Activated CD8-positive, alpha-beta T cell treated with anti-CD3 and anti-CD28 coated beads, Interleukin-2, amount 10 ng/mL, durations not matched to agents 7 days and 5 days (primary cell): ENCODE data around the gene PHACTR3. TPM values are rescaled to one million over a fixed set of nuclear protein-coding genes. Genes with fewer than 3 reads are reported as not detected.
"Not testable (repeated sequence)": the region's sequence is repeated elsewhere in the genome, so short reads cannot be mapped to it uniquely, and the experiment has no call there.

Source experiments
- ATAC-seq: fragments of 150-1000 bp; cut with Tn5 transposase; one replicate; pipeline ENCODE4 v1.10.0; 2021; ENCODE audit warnings: moderate library complexity
- CTCF ChIA-PET: fragments of 350-600 bp; sonication (Branson Sonifier 250); formaldehyde crosslinking; loops from one replicate; lab custom pipeline; 2021; ENCODE audit warnings: antibody characterized with exemption; lab: Charles Lee
- POLR2A ChIA-PET: fragments of 350-600 bp; sonication (Branson Sonifier 250); formaldehyde crosslinking; loops from one replicate; lab custom pipeline; 2021; ENCODE audit warnings: antibody characterized with exemption; lab: Charles Lee
- DNase-seq: peaks from one replicate; pipeline ENCODE4 v3.0.0-alpha.2; 2020
- H3K27ac Mint-ChIP-seq: one replicate; pipeline ENCODE4 v1.8.0; 2021; ENCODE audit warnings: mild to moderate bottlenecking, mixed read lengths
- H3K27me3 Mint-ChIP-seq: one replicate; pipeline ENCODE4 v1.8.0; 2021; ENCODE audit warnings: low read depth, mixed read lengths
- H3K36me3 Mint-ChIP-seq: one replicate; pipeline ENCODE4 v1.8.0; 2021; ENCODE audit warnings: low read depth, mixed read lengths
- H3K4me1 Mint-ChIP-seq: one replicate; pipeline ENCODE4 v1.8.0; 2021; ENCODE audit warnings: low read depth, mixed read lengths
- H3K4me3 Mint-ChIP-seq: one replicate; pipeline ENCODE4 v1.8.0; 2021; ENCODE audit warnings: mild to moderate bottlenecking, mixed read lengths
- H3K9me3 Mint-ChIP-seq: one replicate; pipeline ENCODE4 v1.8.0; 2022; ENCODE audit warnings: mixed read lengths; ENCODE audit not compliant: insufficient read depth
- total RNA-seq, 2 experiments: library from RNA; stranded (reverse); gene quantifications; one replicate each; pipeline ENCODE4 v1.2.3, GENCODE V29; 2021

PHACTR3 gene
- total RNA-seq, 2 experiments from 2014 or later = not detected

DNA sequence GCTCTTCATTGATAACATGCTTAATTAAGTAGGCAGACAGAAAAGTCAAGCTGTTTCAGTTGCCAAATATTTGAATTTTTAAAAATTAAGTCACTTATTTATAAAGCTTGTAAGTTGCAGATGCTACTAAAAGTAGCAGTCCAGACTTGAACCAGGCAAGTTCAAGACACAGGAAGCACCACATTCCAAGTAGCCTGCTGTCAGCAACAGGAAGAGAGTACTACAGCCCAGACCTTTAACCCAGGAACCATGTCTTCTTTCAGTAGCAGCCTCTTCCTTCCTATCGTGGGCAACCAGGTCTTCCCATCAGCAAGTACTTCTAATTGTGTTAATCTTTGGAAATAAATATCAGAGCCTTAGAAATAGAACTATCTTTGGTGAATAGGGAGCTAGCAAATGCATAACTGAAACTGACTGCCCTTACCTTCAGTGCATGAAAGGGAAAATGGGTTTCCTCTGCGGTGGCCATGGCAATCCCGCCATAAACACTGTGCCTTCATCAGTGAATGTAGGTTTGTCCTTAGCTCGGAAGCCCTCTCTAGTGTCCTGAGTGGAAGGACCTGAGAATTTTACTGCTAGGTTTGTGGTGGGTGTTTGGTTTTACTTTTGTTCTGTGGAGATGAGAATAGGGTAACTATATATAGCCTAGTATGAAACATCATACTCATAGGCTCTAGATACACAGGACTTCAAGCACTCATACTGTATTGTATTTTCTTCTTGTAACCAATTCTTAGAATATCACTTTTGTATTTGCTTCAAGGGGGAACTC lies 233.5 kb downstream of the PHACTR3 start:
- Mint-ChIP-seq H3K27me3 (peaks cover 16% of the 10 kb centered on the region), H3K9me3 (no peaks in the 10 kb centered on the region), H3K4me3 (no peak overlapping the region), H3K4me1 (no peaks in the 10 kb centered on the region), H3K36me3 (no peaks in the 10 kb centered on the region), H3K27ac (no peak overlapping the region)
- ATAC-seq (no peak), DNase-seq (no peak)
- ChIA-PET CTCF (interaction anchor here (4.1 kb wide), 1 partner anchor 11 kb away, joined by 22 read pairs; no protein-coding TSS in a partner anchor), POLR2A (no interaction called here)

DNA sequence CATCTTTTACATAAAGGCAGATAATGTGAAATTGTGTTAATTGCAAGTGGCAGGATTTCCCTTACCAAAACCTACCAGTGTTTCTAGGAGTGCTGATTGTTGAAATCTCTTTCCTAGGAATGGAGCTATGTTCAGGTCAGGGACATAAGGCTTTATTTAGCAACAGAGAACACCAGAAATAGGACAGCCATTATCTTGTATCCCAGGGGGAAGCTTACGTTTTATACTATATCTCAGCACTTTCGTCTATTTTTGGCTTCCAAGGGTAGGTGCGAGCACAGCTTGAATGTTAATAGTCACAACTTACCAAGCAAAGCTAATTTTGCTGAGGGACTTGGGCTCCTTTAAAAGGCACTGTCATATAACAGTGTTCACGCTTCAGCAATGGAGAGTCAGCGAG lies 235.1 kb downstream of the PHACTR3 start:
- DNase-seq = no peak
- ChIA-PET POLR2A (no interaction called here), CTCF (interaction anchor here (0.7 to 4.1 kb wide), 2 partner anchors 10 to 1168 kb away, joined by 3 to 22 read pairs; no protein-coding TSS in a partner anchor)
- ATAC-seq = no peak
- H3K4me3 Mint-ChIP-seq = no peak overlapping the region
- no peaks in the 10 kb centered on the region for H3K36me3 Mint-ChIP-seq
- no peaks in the 10 kb centered on the region for H3K9me3 Mint-ChIP-seq
- peaks cover 17% of the 10 kb centered on the region for H3K27me3 Mint-ChIP-seq
- no peak overlapping the region for H3K27ac Mint-ChIP-seq
- no peaks in the 10 kb centered on the region for H3K4me1 Mint-ChIP-seq

DNA sequence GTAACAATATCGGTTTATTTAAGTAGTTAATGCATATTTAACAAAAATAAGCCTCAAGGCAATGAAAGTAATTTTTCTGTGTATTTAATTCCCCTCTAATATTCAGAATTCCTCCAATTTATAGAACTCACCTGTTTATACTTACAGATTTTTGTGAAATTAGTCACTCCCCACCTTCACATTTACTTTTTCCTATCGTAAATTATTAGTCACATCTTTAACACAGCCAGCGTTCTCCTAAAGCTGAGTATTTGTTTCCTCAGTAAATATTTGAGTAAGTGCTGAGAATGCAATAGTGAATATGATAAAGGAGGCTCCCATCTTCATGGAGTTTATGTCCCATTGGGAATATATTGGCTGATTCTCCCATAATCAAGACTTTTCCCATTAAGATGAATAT lies 241.1 kb downstream of the PHACTR3 start:
- ATAC-seq = no peak
- no peaks in the 10 kb centered on the region for H3K4me1 Mint-ChIP-seq
- H3K4me3 Mint-ChIP-seq = no peak overlapping the region
- H3K36me3 Mint-ChIP-seq = no peaks in the 10 kb centered on the region
- DNase-seq = no peak
- H3K9me3 Mint-ChIP-seq = no peaks in the 10 kb centered on the region
- ChIA-PET POLR2A (no interaction called here), CTCF (no interaction called here)
- H3K27ac Mint-ChIP-seq = no peak overlapping the region
- peaks cover 14% of the 10 kb centered on the region for H3K27me3 Mint-ChIP-seq

DNA sequence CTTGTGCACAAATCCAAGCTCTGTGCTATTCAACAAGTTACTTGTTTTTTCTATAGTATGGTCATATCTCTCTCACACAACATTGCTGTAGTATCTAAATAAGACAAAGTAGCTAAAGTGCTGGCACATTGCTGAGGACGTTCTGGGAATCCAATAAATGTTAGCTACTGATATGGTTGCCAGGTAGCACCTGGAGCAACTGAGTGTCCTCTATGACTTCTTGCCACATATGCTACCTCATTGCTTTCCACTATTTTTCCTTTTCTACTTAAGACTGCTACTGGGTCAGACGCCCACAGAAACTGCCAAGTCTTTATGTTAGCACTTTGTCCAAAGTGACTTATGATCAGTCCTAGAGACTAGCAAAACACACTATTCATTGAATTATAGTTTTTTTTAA lies 243.8 kb downstream of the PHACTR3 start:
- ChIA-PET CTCF (interaction anchor here (0.5 to 3.6 kb wide), 3 partner anchors 10 to 1341 kb away, joined by 3 to 22 read pairs (median 8); no protein-coding TSS in a partner anchor), POLR2A (no interaction called here)
- H3K27me3 Mint-ChIP-seq = peaks cover 9% of the 10 kb centered on the region
- DNase-seq = no peak
- H3K4me3 Mint-ChIP-seq = no peak overlapping the region
- ATAC-seq = no peak
- H3K9me3 Mint-ChIP-seq = no peaks in the 10 kb centered on the region
- H3K36me3 Mint-ChIP-seq = no peaks in the 10 kb centered on the region
- H3K4me1 Mint-ChIP-seq = no peaks in the 10 kb centered on the region
- no peak overlapping the region for H3K27ac Mint-ChIP-seq

DNA sequence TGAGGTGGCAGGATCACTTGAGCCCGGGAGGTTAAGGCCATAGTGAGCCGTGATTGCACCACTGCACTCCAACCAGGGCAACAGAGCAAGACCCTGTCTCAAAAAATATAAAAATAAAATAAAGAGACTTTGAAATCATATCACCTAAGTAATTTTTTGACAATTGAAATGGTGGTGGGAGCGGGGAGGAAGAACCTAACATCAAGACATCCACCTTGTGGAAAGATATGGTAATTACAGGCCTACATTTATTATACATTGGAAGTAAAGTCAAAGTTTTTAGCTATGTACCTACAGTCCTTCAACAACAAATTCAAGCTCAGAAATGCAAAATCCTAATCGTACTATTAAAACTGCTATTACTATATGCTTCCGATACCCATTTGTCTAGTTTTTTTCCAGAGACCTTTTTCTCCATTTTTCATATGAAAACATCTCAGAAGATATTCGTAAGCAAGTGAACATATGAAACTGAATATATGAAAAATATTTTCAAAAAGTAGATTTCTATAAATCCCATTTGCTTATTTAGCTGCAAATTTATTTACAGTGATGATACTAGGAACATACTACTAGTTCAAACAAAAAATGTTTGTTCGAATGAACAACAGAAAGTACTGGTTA lies 245.8 kb downstream of the PHACTR3 start:
- no peaks in the 10 kb centered on the region for H3K4me1 Mint-ChIP-seq
- H3K36me3 Mint-ChIP-seq = no peaks in the 10 kb centered on the region
- DNase-seq (no peak), ATAC-seq (no peak)
- ChIA-PET CTCF (interaction anchor here (0.6 to 3.6 kb wide), 15 partner anchors 12 to 772 kb away, joined by 3 to 22 read pairs (median 3); no protein-coding TSS in a partner anchor), POLR2A (no interaction called here)
- H3K27ac Mint-ChIP-seq = no peak overlapping the region
- H3K27me3 Mint-ChIP-seq = peaks cover 5% of the 10 kb centered on the region
- no peaks in the 10 kb centered on the region for H3K9me3 Mint-ChIP-seq
- H3K4me3 Mint-ChIP-seq = no peak overlapping the region

DNA sequence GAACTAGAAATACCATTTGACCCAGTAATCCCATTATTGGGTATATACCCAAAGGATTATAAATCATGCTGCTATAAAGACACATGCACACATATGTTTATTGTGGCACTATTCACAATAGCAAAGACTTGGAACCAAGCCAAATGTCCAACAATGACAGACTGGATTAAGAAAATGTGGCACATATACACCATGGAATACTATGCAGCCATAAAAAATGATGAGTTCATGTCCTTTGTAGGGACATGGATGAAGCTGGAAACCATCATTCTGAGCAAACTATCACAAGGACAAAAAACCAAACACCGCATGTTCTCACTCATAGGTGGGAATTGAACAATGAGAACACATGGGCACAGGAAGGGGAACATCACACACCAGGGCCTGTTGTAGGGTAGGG lies 252.2 kb downstream of the PHACTR3 start:
- H3K36me3 Mint-ChIP-seq, DNase-seq, H3K4me3 Mint-ChIP-seq, ATAC-seq, POLR2A ChIA-PET, H3K4me1 Mint-ChIP-seq, H3K27ac Mint-ChIP-seq, H3K27me3 Mint-ChIP-seq, H3K9me3 Mint-ChIP-seq, CTCF ChIA-PET: not testable (repeated sequence)

DNA sequence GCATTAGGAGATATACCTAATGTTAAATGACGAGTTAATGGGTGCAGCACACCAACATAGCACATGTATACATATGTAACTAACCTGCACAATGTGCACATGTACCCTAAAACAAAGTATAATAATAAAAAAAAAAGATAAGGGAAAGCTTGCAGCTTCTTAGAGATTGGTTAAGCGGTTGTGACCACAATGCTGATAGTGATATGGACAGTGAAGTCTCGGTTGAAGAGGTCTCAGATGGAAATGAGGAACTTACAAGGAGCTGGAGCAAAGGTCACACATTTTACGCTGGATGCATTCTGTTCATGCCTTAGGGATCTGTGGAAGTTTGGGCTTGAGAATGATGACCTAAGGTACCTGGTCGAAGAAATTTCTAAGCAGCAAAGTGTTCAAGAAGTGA lies 252.6 kb downstream of the PHACTR3 start:
- H3K36me3 Mint-ChIP-seq, H3K27ac Mint-ChIP-seq, POLR2A ChIA-PET, H3K4me1 Mint-ChIP-seq, DNase-seq, CTCF ChIA-PET, H3K9me3 Mint-ChIP-seq, H3K4me3 Mint-ChIP-seq, ATAC-seq, H3K27me3 Mint-ChIP-seq: not testable (repeated sequence)

DNA sequence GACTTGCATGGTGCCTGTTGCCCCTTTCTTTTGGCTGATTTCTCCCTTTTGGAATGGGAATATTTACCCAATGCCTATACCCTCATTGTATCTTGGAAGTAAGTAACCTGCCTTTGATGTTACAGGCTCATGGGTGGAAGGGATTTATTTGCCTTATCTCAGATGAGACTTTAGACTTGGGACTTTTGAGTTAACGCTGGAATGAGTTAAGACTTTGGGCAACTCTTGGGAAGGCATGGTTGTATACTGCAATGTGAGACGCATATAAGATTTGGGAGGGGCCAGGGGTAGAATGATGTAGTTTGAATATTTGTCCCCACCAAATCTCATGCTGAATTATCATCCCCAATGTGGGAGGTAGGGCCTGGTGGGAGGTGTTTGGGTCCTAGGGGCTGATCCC lies 253.6 kb downstream of the PHACTR3 start:
- DNase-seq (no peak), ATAC-seq (no peak)
- Mint-ChIP-seq H3K4me3 (no peak overlapping the region), H3K27ac (no peak overlapping the region), H3K9me3 (no peaks in the 10 kb centered on the region), H3K36me3 (no peaks in the 10 kb centered on the region), H3K27me3 (peaks cover 9% of the 10 kb centered on the region), H3K4me1 (no peaks in the 10 kb centered on the region)
- ChIA-PET CTCF (no interaction called here), POLR2A (no interaction called here)

DNA sequence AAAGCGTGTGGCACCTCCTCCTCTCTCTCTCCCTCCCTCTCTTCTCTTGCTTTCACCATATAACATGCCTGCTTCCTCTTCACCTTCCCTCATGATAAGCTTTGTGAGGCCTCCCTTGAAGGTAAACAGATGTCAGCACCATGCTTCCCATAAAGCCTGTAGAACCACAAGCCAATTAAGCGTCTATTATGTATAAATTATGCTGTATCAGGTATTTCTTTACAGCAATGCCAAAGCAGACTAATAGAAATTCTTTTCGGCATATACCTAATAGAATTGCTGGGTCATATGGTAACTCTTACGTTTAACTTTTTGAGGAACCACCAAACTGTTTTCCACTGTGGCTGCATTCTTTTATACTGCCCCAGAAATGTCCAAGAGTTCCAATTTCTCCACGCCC lies 254.1 kb downstream of the PHACTR3 start:
- H3K27me3 Mint-ChIP-seq = peaks cover 9% of the 10 kb centered on the region
- no peaks in the 10 kb centered on the region for H3K9me3 Mint-ChIP-seq
- ChIA-PET CTCF (no interaction called here), POLR2A (no interaction called here)
- ATAC-seq = no peak
- H3K4me3 Mint-ChIP-seq = no peak overlapping the region
- no peak for DNase-seq
- H3K4me1 Mint-ChIP-seq = no peaks in the 10 kb centered on the region
- H3K27ac Mint-ChIP-seq = no peak overlapping the region
- H3K36me3 Mint-ChIP-seq = no peaks in the 10 kb centered on the region

DNA sequence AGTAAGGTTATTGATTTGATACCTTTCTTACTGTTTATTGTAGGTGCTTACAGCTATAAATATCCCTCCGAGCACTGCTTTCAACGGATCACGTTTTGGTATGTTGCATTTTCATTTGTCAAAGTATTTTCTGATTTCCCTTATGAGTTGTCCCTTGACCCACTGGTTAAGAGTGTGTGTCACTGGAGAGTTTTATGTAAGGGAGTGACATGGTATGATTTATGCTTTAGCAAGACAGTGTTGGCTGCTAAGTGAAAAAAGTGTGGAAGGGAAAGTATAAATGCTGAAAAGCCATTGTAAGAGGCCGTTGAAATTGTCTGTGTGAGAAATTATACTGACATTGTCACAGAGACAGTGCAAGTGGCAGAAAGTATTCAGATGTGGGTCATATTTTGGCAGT lies 257.1 kb downstream of the PHACTR3 start:
- DNase-seq (no peak), ATAC-seq (no peak)
- H3K27me3 Mint-ChIP-seq = peaks cover 9% of the 10 kb centered on the region
- H3K36me3 Mint-ChIP-seq = no peaks in the 10 kb centered on the region
- no peak overlapping the region for H3K4me3 Mint-ChIP-seq
- no peaks in the 10 kb centered on the region for H3K4me1 Mint-ChIP-seq
- H3K27ac Mint-ChIP-seq = no peak overlapping the region
- no peaks in the 10 kb centered on the region for H3K9me3 Mint-ChIP-seq
- ChIA-PET POLR2A (no interaction called here), CTCF (no interaction called here)

DNA sequence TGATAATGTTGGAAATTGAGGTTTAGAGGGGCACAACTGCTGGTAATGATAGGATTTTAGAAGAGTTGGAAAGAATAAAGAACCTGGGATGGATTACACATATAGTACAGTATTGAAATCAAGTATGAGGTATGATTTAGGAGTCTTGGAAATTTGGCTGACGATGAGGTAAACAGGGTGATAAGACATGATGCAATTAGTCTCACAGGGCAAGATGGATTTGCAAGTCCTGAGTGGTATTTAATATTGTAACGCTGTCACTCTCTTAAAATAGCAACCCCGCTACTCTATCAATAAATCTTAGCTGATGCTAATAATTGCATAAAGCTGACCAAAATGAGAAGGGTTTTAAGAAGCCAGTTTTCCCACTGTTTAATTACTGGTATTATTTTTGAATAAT lies 258.7 kb downstream of the PHACTR3 start:
- Mint-ChIP-seq H3K4me1 (no peaks in the 10 kb centered on the region), H3K27me3 (peaks cover 9% of the 10 kb centered on the region), H3K27ac (no peak overlapping the region), H3K4me3 (no peak overlapping the region), H3K9me3 (no peaks in the 10 kb centered on the region), H3K36me3 (no peaks in the 10 kb centered on the region)
- DNase-seq (no peak), ATAC-seq (no peak)
- POLR2A ChIA-PET = no interaction called here
- CTCF ChIA-PET = no interaction called here

DNA sequence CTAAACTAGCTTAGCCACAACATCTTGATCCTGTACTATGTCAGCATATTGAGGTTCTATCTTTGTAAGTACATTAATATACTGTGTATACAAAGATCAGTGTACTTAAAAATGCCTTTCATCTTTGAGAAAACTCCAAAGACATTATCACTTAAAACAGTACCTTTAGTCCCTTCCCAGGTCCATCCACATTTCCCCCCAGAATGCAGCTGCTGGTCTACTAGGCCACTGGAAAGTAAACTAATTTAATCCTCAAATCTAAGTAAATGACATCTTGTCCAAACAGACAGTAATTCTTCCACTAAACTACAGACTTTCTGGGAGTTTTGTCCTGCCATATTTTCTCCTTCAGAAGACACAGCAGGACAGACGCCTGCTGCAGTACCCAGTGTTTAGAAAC lies 260.4 kb downstream of the PHACTR3 start:
- Mint-ChIP-seq H3K4me1 (no peaks in the 10 kb centered on the region), H3K4me3 (no peak overlapping the region), H3K27ac (no peak overlapping the region), H3K36me3 (no peaks in the 10 kb centered on the region), H3K9me3 (no peaks in the 10 kb centered on the region), H3K27me3 (peaks cover 9% of the 10 kb centered on the region)
- ChIA-PET CTCF (interaction anchor here (0.7 kb wide), 1 partner anchor 14 kb away, joined by 3 read pairs; no protein-coding TSS in a partner anchor), POLR2A (no interaction called here)
- ATAC-seq (no peak), DNase-seq (no peak)
